IPS-18c (cell line): ENCODE measurements around the gene KIF6.

Experiments used
- H3K4me3 ChIP-seq: 2 replicates; pipeline ENCODE4 v1.7.0; 2013; ENCODE audit warnings: low read depth, mild to moderate bottlenecking, low read length, moderate library complexity; ENCODE audit not compliant: insufficient read depth
- H3K9me3 ChIP-seq: one replicate; pipeline ENCODE4 v1.6.1; 2013; ENCODE audit warnings: mild to moderate bottlenecking, low read length, moderate library complexity; ENCODE audit not compliant: control insufficient read depth, insufficient read depth

KIF6 gene

GRCh38 chr6:39471954-39472659 lies 253.1 kb downstream of the KIF6 start:
- no peak overlapping the region for H3K4me3 ChIP-seq
- no peaks in the 10 kb centered on the region for H3K9me3 ChIP-seq

GRCh38 chr6:39470506-39470905 lies 254.7 kb downstream of the KIF6 start:
- Histone ChIP-seq H3K4me3 (no peak overlapping the region), H3K9me3 (peaks cover 2% of the 10 kb centered on the region)

GRCh38 chr6:39468385-39468784 lies 256.8 kb downstream of the KIF6 start:
- H3K9me3 ChIP-seq, result peaks cover 2% of the 10 kb centered on the region
- no peak overlapping the region for H3K4me3 ChIP-seq

GRCh38 chr6:39466631-39467030 lies 258.6 kb downstream of the KIF6 start:
- H3K4me3 ChIP-seq, result no peak overlapping the region
- peaks cover 2% of the 10 kb centered on the region for H3K9me3 ChIP-seq

GRCh38 chr6:39465539-39465938 lies 259.7 kb downstream of the KIF6 start:
- no peak overlapping the region for H3K4me3 ChIP-seq
- H3K9me3 ChIP-seq, result peaks cover 2% of the 10 kb centered on the region

GRCh38 chr6:39464067-39464466 lies 261.1 kb downstream of the KIF6 start:
- peaks cover 2% of the 10 kb centered on the region for H3K9me3 ChIP-seq

GRCh38 chr6:39453956-39454524 lies 271.2 kb downstream of the KIF6 start:
- Histone ChIP-seq H3K4me3 (no peak overlapping the region), H3K9me3 (no peaks in the 10 kb centered on the region)

More at GRCh38 chr6:39464067-39464466, 261.1 kb downstream of the KIF6 start:
- no peak overlapping the region for H3K4me3 ChIP-seq

GRCh38 chr6:39453241-39453640 lies 272.0 kb downstream of the KIF6 start:
- no peaks in the 10 kb centered on the region for H3K9me3 ChIP-seq

GRCh38 chr6:39452306-39453145 lies 272.7 kb downstream of the KIF6 start:
- H3K9me3 ChIP-seq, result no peaks in the 10 kb centered on the region
- no peak overlapping the region for H3K4me3 ChIP-seq

More at GRCh38 chr6:39453241-39453640, 272.0 kb downstream of the KIF6 start:
- H3K4me3 ChIP-seq, result no peak overlapping the region

- H3K4me3 ChIP-seq, result no peak overlapping the region
- H3K9me3 ChIP-seq, result no peaks in the 10 kb centered on the region
These were observed 273.4 kb downstream of the KIF6 start for GRCh38 chr6:39451831-39452230.

GRCh38 chr6:39449022-39449421 lies 276.2 kb downstream of the KIF6 start:
- no peak overlapping the region for H3K4me3 ChIP-seq

GRCh38 chr6:39446909-39447308 lies 278.3 kb downstream of the KIF6 start:
- Histone ChIP-seq H3K9me3 (no peaks in the 10 kb centered on the region), H3K4me3 (no peak overlapping the region)

More at GRCh38 chr6:39449022-39449421, 276.2 kb downstream of the KIF6 start:
- H3K9me3 ChIP-seq, result no peaks in the 10 kb centered on the region

- H3K9me3 ChIP-seq, result no peaks in the 10 kb centered on the region
- no peak overlapping the region for H3K4me3 ChIP-seq
These were observed 279.5 kb downstream of the KIF6 start for GRCh38 chr6:39445667-39446066.

- no peak overlapping the region for H3K4me3 ChIP-seq
- no peaks in the 10 kb centered on the region for H3K9me3 ChIP-seq
These were observed 280.7 kb downstream of the KIF6 start for GRCh38 chr6:39444479-39445019.

GRCh38 chr6:39441986-39442385 lies 283.2 kb downstream of the KIF6 start:
- no peak overlapping the region for H3K4me3 ChIP-seq
- no peaks in the 10 kb centered on the region for H3K9me3 ChIP-seq

GRCh38 chr6:39441301-39441700 lies 283.9 kb downstream of the KIF6 start:
- H3K4me3 ChIP-seq, result no peak overlapping the region

GRCh38 chr6:39440039-39440426 lies 285.2 kb downstream of the KIF6 start:
- Histone ChIP-seq H3K4me3 (no peak overlapping the region), H3K9me3 (no peaks in the 10 kb centered on the region)

More at GRCh38 chr6:39441301-39441700, 283.9 kb downstream of the KIF6 start:
- no peaks in the 10 kb centered on the region for H3K9me3 ChIP-seq
